Ishikawa (cell line): ENCODE results near the gene SMIM1.

Experiments used
- CREB1 ChIP-seq: IDR thresholded peaks from 2 replicates; pipeline ENCODE4 v1.6.1; 2012; ENCODE audit warnings: low read depth
- EGR1 ChIP-seq: IDR thresholded peaks from 2 replicates; pipeline ENCODE4 v1.6.1; 2012
- EP300 ChIP-seq: IDR thresholded peaks from 2 replicates; pipeline ENCODE4 v1.6.1; 2012; ENCODE audit warnings: borderline replicate concordance
- FOXM1 ChIP-seq: IDR thresholded peaks from 2 replicates; pipeline ENCODE4 v1.6.1; 2012; ENCODE audit warnings: low read depth, borderline replicate concordance
- TF ChIP-seq, protein P1 (sequence below): IDR thresholded peaks from 2 replicates; pipeline ENCODE4 v1.6.1; 2012; ENCODE audit warnings: low read depth, mild to moderate bottlenecking

DNA sequence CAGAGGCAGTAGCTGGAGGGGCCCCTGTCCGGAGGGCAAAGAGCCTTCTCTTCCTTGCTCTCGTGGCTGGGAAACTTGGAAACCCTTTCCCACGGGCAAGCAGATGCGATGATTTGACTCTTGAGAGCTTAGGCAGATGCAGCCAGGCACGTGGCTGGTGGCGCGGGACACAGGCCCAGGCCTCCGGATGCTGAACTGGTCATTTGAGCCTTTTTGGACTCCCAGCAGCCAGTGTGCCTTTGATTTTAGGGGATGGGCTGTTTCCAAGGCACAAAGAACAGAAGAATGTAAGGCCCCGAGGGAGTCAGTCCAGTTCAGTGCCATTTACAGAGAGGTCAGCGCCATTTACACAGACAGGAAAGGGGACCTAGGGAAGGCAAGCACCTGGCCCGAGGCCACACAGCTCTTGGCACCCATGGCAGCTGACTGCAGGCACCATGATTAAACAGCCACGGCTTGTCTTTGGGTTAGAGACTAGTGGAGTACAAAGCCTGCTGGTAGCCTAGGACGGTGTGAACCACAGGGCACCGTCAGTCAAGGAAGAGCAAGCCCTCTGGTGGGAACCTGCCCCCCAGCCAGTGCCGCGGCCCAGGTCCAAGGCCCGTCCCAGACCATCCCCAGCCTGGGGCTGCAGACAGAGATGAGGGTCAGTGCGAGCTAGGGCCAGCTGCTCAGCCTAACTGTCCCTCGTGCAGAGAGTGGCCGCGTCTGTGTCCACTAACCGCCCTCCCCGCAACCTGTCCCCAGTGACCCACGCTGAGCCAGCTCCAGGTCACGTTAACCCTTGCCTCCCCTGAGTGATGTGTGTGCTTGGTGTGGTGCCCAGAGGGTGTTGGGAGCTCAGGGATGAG lies 40.7 kb upstream of the SMIM1 start:
- no peak for TF ChIP-seq EGR1
- no peak for TF ChIP-seq FOXM1
- no peak for TF ChIP-seq CREB1
- TF ChIP-seq, protein P1, sequence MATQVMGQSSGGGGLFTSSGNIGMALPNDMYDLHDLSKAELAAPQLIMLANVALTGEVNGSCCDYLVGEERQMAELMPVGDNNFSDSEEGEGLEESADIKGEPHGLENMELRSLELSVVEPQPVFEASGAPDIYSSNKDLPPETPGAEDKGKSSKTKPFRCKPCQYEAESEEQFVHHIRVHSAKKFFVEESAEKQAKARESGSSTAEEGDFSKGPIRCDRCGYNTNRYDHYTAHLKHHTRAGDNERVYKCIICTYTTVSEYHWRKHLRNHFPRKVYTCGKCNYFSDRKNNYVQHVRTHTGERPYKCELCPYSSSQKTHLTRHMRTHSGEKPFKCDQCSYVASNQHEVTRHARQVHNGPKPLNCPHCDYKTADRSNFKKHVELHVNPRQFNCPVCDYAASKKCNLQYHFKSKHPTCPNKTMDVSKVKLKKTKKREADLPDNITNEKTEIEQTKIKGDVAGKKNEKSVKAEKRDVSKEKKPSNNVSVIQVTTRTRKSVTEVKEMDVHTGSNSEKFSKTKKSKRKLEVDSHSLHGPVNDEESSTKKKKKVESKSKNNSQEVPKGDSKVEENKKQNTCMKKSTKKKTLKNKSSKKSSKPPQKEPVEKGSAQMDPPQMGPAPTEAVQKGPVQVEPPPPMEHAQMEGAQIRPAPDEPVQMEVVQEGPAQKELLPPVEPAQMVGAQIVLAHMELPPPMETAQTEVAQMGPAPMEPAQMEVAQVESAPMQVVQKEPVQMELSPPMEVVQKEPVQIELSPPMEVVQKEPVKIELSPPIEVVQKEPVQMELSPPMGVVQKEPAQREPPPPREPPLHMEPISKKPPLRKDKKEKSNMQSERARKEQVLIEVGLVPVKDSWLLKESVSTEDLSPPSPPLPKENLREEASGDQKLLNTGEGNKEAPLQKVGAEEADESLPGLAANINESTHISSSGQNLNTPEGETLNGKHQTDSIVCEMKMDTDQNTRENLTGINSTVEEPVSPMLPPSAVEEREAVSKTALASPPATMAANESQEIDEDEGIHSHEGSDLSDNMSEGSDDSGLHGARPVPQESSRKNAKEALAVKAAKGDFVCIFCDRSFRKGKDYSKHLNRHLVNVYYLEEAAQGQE = no peak
- TF ChIP-seq EP300 = no peak
